ENCODE measurements around the gene MRPS27.

GRCh38 chr5:72272398-72272797 lies 47.6 kb downstream of the MRPS27 start:
- no peak for TF ChIP-seq CTCF (IDR thresholded peaks at IDR 0.05; ENCODE audit: insufficient read depth, low read depth, low read length)
- TF ChIP-seq EZH2 (IDR thresholded peaks at IDR 0.05; ENCODE audit: insufficient read depth, low read length), result no peak
